SK-N-SH (cell line): ENCODE measurements around the gene TEAD1. TPM values are rescaled to one million over a fixed set of nuclear protein-coding genes. Genes with fewer than 3 reads are reported as not detected.

ENCODE experiments used
- CTCF ChIA-PET: fragments of 300-600, 350-600 bp; formaldehyde crosslinking; extraction: SDS; loops from one replicate; lab custom pipeline; 2021; lab: Yijun Ruan, JAX
- POLR2A ChIA-PET: fragments of 350-600 bp; sonication (Branson Sonifier 250); formaldehyde crosslinking; extraction: SDS; loops from one replicate; lab custom pipeline; 2020; ENCODE audit warnings: antibody characterized with exemption, inconsistent platforms; lab: Yijun Ruan, JAX
- DNase-seq: peaks from one replicate; pipeline ENCODE4 v3.0.0; 2012
- H2AFZ ChIP-seq: fragments of 200-600 bp; sonication (generic); 2 replicates; pipeline ENCODE4 v1.8.1; 2016; ENCODE audit warnings: antibody characterized with exemption, mild to moderate bottlenecking, low read depth
- H3F3A ChIP-seq: fragments of 200-600 bp; sonication (generic); replicated peaks from 2 replicates; pipeline ENCODE3; 2016; ENCODE audit warnings: antibody characterized with exemption, mild to moderate bottlenecking; ENCODE audit not compliant: insufficient read depth
- H3K27ac ChIP-seq, 2 experiments: fragments of 200-500 bp in 1 of 2; fragments of 200-600 bp in 1 of 2; sonication (Bioruptor generic) in 1 of 2; sonication (generic), shearing (Covaris generic) in 1 of 2; 2 replicates each; pipeline versions ENCODE4 v1.5.1 to v1.6.1; 2014 to 2016; ENCODE audit warnings: low read depth in 2 of 2, inconsistent platforms in 1 of 2, low read length in 1 of 2, mild to moderate bottlenecking in 1 of 2, mixed read lengths in 1 of 2
- H3K27me3 ChIP-seq: fragments of 200-600 bp; sonication (generic), shearing (Covaris generic); 2 replicates; pipeline ENCODE4 v1.6.1; 2016; ENCODE audit warnings: mixed run types; ENCODE audit not compliant: insufficient read depth
- H3K36me3 ChIP-seq, 2 experiments: fragments of 200-500 bp in 1 of 2; fragments of 200-600 bp in 1 of 2; sonication (Bioruptor generic) in 1 of 2; sonication (generic) in 1 of 2; replicated peaks in 1 of 2; 2 replicates each; pipeline versions ENCODE3 to v1.5.1; 2014 to 2016; ENCODE audit warnings: low read length in 1 of 2, mild to moderate bottlenecking in 1 of 2; ENCODE audit not compliant: insufficient read depth in 2 of 2, control insufficient read depth in 1 of 2
- H3K4me1 ChIP-seq, 2 experiments: fragments of 200-500 bp in 1 of 2; fragments of 200-600 bp in 1 of 2; sonication (Bioruptor generic) in 1 of 2; sonication (generic), shearing (Covaris generic) in 1 of 2; 2 replicates each; pipeline versions ENCODE4 v1.5.1 to v1.6.1; 2014 to 2016; ENCODE audit warnings: low read depth in 1 of 2, low read length in 1 of 2, mixed run types in 1 of 2; ENCODE audit not compliant: insufficient read depth in 2 of 2, control insufficient read depth in 1 of 2
- H3K4me2 ChIP-seq: fragments of 200-600 bp; sonication (generic), shearing (Covaris generic); 2 replicates; pipeline ENCODE4 v1.6.1; 2017; ENCODE audit warnings: mixed run types
- H3K4me3 ChIP-seq, 2 experiments: fragments of 200-500 bp in 1 of 2; fragments of 200-600 bp in 1 of 2; sonication (Bioruptor generic) in 1 of 2; sonication (generic), shearing (Covaris generic) in 1 of 2; 2 replicates each; pipeline versions ENCODE4 v1.5.1 to v1.8.1; 2014 to 2016; ENCODE audit warnings: low read depth in 2 of 2, inconsistent platforms in 1 of 2, low read length in 1 of 2, mild to moderate bottlenecking in 1 of 2, mixed read lengths in 1 of 2, moderate library complexity in 1 of 2
- H3K79me2 ChIP-seq: fragments of 200-600 bp; sonication (generic); 2 replicates; pipeline ENCODE4 v1.8.1; 2017; ENCODE audit warnings: mild to moderate bottlenecking; ENCODE audit not compliant: insufficient read depth
- H3K9ac ChIP-seq: fragments of 200-600 bp; sonication (generic); 2 replicates; pipeline ENCODE4 v1.6.1; 2017; ENCODE audit warnings: mixed run types
- H3K9me2 ChIP-seq: fragments of 200-600 bp; sonication (generic); 2 replicates; pipeline ENCODE4 v1.6.1; 2017; ENCODE audit warnings: mixed run types
- H3K9me3 ChIP-seq: fragments of 200-600 bp; sonication (generic); 2 replicates; pipeline ENCODE4 v1.6.1; 2017; ENCODE audit warnings: mixed run types, mild to moderate bottlenecking, moderate library complexity
- H4K20me1 ChIP-seq: fragments of 200-600 bp; sonication (generic); 2 replicates; pipeline ENCODE4 v1.6.1; 2017; ENCODE audit warnings: mild to moderate bottlenecking, mixed run types; ENCODE audit not compliant: insufficient read depth
- ELF1 ChIP-seq: IDR thresholded peaks from 2 replicates; pipeline ENCODE4 v1.4.0; 2012
- EP300 ChIP-seq, 2 experiments: IDR thresholded peaks; 2 replicates each; pipeline versions ENCODE4 v1.4.0 to v1.6.1; 2012; ENCODE audit warnings: borderline replicate concordance in 1 of 2, low read depth in 1 of 2, low read length in 1 of 2
- EZH2phosphoT487 ChIP-seq: fragments of 200-600 bp; sonication (generic); IDR thresholded peaks from 2 replicates; pipeline ENCODE4 v1.6.1; 2017; ENCODE audit warnings: low read depth, mixed run types, mild to moderate bottlenecking, antibody characterized with exemption, moderate library complexity, borderline replicate concordance
- FOXJ3 ChIP-seq: sonication (generic); formaldehyde crosslinking; IDR thresholded peaks from 2 replicates; pipeline ENCODE4 v1.5.1; 2020; ENCODE audit warnings: mild to moderate bottlenecking, missing genetic modification reagents
- GATA2 ChIP-seq: sonication (generic); formaldehyde crosslinking; IDR thresholded peaks from 2 replicates; pipeline ENCODE4 v1.5.0; 2020; ENCODE audit warnings: mild to moderate bottlenecking, missing genetic modification reagents
- MEF2A ChIP-seq: IDR thresholded peaks from 2 replicates; pipeline ENCODE4 v1.4.0; 2012; ENCODE audit warnings: low read depth, borderline replicate concordance
- RAD21 ChIP-seq: IDR thresholded peaks from 2 replicates; pipeline ENCODE4 v1.6.1; 2012; ENCODE audit warnings: mild to moderate bottlenecking, low read length
- RXRA ChIP-seq: IDR thresholded peaks from 2 replicates; pipeline ENCODE4 v1.4.0; 2012; ENCODE audit warnings: low read depth, mild to moderate bottlenecking, borderline replicate concordance
- SIN3A ChIP-seq: IDR thresholded peaks from 2 replicates; pipeline ENCODE4 v1.6.1; 2012; ENCODE audit warnings: low read depth, mild to moderate bottlenecking, low read length, moderate library complexity, borderline replicate concordance
- TCF12 ChIP-seq: IDR thresholded peaks from 2 replicates; pipeline ENCODE4 v1.4.0; 2012
- TEAD4 ChIP-seq: IDR thresholded peaks from 2 replicates; pipeline ENCODE4 v1.4.0; 2012; ENCODE audit warnings: mild to moderate bottlenecking, borderline replicate concordance; ENCODE audit not compliant: insufficient read depth
- YY1 ChIP-seq: IDR thresholded peaks from 2 replicates; pipeline ENCODE4 v1.4.0; 2012; ENCODE audit warnings: low read depth, mild to moderate bottlenecking
- WGBS: methylation state at CpG from one replicate; pipeline ENCODE4 v1.1.6; 2017; ENCODE audit warnings: low lambda C conversion rate; 5-methylcytosine and 5-hydroxymethylcytosine counted together
- polyA plus RNA-seq, 3 experiments: library from polyadenylated mRNA; depleted of rRNA; stranded (reverse); fragments of >200 nt; gene quantifications; 2 replicates each; pipeline ENCODE4 v1.2.3, GENCODE V29; 2012
- TF ChIP-seq, protein P1 (sequence below): IDR thresholded peaks from 2 replicates; pipeline ENCODE4 v1.6.1; 2012; ENCODE audit warnings: mild to moderate bottlenecking, low read depth, low read length, moderate library complexity
- TF ChIP-seq, protein P2 (sequence below): fragments of 200-600 bp; sonication (generic); IDR thresholded peaks from 2 replicates; pipeline ENCODE4 v1.6.1; 2017; ENCODE audit warnings: antibody characterized with exemption, mild to moderate bottlenecking, moderate library complexity

Gene TEAD1
- polyA plus RNA-seq, 1 of the 3 experiments (the other 2 are of a cell fraction), result 31.2 TPM

DNA sequence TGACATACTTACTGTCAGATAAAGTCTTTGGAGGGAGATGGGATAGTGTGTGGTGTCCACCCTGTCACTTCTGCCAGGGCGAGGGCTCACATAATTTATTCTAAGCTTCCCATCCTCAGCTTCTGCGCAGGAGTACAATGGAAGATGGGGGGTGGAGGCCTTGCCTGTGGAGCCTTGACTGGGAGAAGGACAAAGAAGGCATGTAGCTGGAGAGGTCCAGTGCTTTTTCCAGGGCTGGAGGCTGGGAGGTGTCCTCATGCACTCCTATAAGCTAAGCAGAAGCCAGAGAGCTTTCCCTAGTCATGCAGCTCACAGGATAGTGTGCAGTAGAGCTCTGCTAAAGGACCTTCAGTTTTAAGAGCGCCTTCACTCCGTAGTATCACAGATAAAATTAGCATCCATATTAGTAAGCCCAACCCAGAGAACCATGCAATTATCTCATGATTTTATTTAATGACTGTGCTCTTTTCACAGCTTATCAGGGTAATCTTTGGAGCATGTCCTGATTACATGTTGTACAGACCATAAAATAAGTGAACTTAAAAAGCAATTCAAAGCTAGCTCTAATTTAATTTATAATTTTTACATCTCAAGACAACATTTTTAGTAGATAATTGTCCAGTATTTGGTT lies 148.3 kb downstream of the TEAD1 start:
- Histone ChIP-seq H2AFZ (no peak overlapping the region), H4K20me1 (peaks cover 35% of the 10 kb centered on the region), H3K9me3 (no peaks in the 10 kb centered on the region), H3K27ac (peak overlapping the region; percentile 90 to 91; a peak in 3 of 4 replicates), H3K9ac (no peak overlapping the region), H3K27me3 (no peaks in the 10 kb centered on the region), H3K36me3 (peaks cover 9 to 29% of the 10 kb centered on the region in 2 experiments), H3K4me2 (no peak overlapping the region), H3F3A (peaks cover 36% of the 10 kb centered on the region), H3K9me2 (no peaks in the 10 kb centered on the region), H3K4me1 (peaks cover 35 to 49% of the 10 kb centered on the region in 2 experiments), H3K4me3 (no peak overlapping the region), H3K79me2 (peaks cover 96% of the 10 kb centered on the region)
- WGBS, result 93% methylated on average over 4 of the region's 4 CpGs
- POLR2A ChIA-PET, result interaction anchor here (0.8 to 1.2 kb wide), 3 partner anchors 9 to 537 kb away, joined by 3 to 5 read pairs (median 5); no protein-coding TSS in a partner anchor
- CTCF ChIA-PET, result interaction anchor here (0.9 to 2.1 kb wide), 7 partner anchors 10 to 504 kb away, joined by 3 to 7 read pairs (median 4); no protein-coding TSS in a partner anchor
- DNase-seq, result peak; percentile 56
- peak; percentile 13; the same call in 1 of the 2 replicates for TF ChIP-seq RAD21
- TF ChIP-seq GATA2 (CRISPR knock-in tag), result peak; percentile 89
- TF ChIP-seq FOXJ3 (CRISPR knock-in tag), result peak; percentile 51
- TF ChIP-seq, protein P1, sequence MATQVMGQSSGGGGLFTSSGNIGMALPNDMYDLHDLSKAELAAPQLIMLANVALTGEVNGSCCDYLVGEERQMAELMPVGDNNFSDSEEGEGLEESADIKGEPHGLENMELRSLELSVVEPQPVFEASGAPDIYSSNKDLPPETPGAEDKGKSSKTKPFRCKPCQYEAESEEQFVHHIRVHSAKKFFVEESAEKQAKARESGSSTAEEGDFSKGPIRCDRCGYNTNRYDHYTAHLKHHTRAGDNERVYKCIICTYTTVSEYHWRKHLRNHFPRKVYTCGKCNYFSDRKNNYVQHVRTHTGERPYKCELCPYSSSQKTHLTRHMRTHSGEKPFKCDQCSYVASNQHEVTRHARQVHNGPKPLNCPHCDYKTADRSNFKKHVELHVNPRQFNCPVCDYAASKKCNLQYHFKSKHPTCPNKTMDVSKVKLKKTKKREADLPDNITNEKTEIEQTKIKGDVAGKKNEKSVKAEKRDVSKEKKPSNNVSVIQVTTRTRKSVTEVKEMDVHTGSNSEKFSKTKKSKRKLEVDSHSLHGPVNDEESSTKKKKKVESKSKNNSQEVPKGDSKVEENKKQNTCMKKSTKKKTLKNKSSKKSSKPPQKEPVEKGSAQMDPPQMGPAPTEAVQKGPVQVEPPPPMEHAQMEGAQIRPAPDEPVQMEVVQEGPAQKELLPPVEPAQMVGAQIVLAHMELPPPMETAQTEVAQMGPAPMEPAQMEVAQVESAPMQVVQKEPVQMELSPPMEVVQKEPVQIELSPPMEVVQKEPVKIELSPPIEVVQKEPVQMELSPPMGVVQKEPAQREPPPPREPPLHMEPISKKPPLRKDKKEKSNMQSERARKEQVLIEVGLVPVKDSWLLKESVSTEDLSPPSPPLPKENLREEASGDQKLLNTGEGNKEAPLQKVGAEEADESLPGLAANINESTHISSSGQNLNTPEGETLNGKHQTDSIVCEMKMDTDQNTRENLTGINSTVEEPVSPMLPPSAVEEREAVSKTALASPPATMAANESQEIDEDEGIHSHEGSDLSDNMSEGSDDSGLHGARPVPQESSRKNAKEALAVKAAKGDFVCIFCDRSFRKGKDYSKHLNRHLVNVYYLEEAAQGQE, result no peak
- no peak for TF ChIP-seq EZH2phosphoT487
- TF ChIP-seq ELF1, result no peak
- TF ChIP-seq RXRA, result no peak
- TF ChIP-seq EP300 (IDR thresholded peaks at IDR 0.05; ENCODE audit: borderline replicate concordance in 1 of 2, low read depth in 1 of 2, low read length in 1 of 2), result peak in 1 of 2 experiments; percentile 72; a peak in 2 of 4 replicates
- 0 out of 2 replicates have a peak, but pooled peaks have one; percentile 19 for TF ChIP-seq TCF12
- TF ChIP-seq MEF2A, result no peak

DNA sequence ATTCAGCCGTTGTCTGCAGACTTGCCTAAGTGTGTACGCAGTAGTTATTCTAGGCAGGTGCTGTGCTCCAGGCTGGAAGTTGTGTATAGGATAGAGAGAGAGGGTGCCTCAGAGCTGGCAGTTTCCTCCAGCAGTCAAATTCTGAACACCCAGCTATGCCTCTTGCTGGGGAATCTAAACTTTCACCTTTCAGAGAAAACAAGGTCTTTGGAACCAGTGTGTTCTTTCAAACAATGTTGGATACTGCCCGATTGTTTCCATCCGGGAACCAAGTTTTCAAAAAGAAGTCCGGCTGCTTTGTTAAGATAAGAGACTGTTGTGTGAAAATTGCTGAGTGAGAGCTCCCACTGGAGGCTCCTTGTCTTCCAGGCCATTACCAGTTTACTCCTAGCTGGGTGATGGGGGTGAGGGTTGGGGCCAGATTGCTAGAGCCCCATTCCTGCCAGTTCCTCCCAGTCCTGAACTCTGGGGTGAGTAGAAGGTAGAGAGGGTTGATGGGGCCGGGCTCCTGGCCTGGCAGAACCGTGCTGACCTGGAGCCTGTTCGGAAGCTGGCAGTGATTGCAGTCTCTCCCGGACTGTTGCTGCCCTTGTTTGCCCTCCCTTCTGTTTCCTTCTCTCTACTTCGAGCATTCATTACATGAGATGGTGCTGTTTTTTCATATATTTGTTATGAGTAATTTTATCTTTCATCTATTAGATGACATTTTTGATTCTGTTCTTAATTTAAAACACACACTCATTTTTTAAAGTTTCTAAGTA lies 150.2 kb downstream of the TEAD1 start:
- H4K20me1 ChIP-seq, result peaks cover 30% of the 10 kb centered on the region
- H3K79me2 ChIP-seq, result peaks cover 96% of the 10 kb centered on the region
- ChIA-PET POLR2A (no interaction called here), CTCF (interaction anchor here (0.7 to 1.1 kb wide), 2 partner anchors 21 to 363 kb away, joined by 3 read pairs; no protein-coding TSS in a partner anchor)
- H2AFZ ChIP-seq, result no peak overlapping the region
- 48% methylated on average over 10 of the region's 10 CpGs for WGBS
- H3K9me2 ChIP-seq, result no peaks in the 10 kb centered on the region
- peak overlapping the region; percentile 90 to 91 for H3K27ac ChIP-seq
- H3K27me3 ChIP-seq, result no peaks in the 10 kb centered on the region
- peaks cover 28 to 55% of the 10 kb centered on the region in 2 experiments; a peak in 3 of 4 replicates for H3K4me1 ChIP-seq
- no peak overlapping the region for H3K4me3 ChIP-seq
- no peak for DNase-seq
- H3K9ac ChIP-seq, result peak overlapping the region; percentile 7; the same call in 1 of the 2 replicates
- H3K4me2 ChIP-seq, result peak overlapping the region; percentile 57
- H3K9me3 ChIP-seq, result no peaks in the 10 kb centered on the region
- peaks cover 9 to 23% of the 10 kb centered on the region in 2 experiments for H3K36me3 ChIP-seq
- H3F3A ChIP-seq, result peaks cover 33% of the 10 kb centered on the region
- TF ChIP-seq SIN3A (no peak), GATA2 (CRISPR knock-in tag) (no peak), TEAD4 (no peak), YY1 (no peak), ELF1 (no peak), EP300 (IDR thresholded peaks at IDR 0.05; ENCODE audit: borderline replicate concordance in 1 of 2, low read depth in 1 of 2, low read length in 1 of 2) (peak; percentile 35 to 50; a peak in 1 of 4 replicates), RAD21 (no peak)
- TF ChIP-seq, protein P1, result no peak
- TF ChIP-seq, protein P2, sequence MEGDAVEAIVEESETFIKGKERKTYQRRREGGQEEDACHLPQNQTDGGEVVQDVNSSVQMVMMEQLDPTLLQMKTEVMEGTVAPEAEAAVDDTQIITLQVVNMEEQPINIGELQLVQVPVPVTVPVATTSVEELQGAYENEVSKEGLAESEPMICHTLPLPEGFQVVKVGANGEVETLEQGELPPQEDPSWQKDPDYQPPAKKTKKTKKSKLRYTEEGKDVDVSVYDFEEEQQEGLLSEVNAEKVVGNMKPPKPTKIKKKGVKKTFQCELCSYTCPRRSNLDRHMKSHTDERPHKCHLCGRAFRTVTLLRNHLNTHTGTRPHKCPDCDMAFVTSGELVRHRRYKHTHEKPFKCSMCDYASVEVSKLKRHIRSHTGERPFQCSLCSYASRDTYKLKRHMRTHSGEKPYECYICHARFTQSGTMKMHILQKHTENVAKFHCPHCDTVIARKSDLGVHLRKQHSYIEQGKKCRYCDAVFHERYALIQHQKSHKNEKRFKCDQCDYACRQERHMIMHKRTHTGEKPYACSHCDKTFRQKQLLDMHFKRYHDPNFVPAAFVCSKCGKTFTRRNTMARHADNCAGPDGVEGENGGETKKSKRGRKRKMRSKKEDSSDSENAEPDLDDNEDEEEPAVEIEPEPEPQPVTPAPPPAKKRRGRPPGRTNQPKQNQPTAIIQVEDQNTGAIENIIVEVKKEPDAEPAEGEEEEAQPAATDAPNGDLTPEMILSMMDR, result peak; percentile 27; the same call in 1 of the 2 replicates
